Breast epithelium (tissue), 4 donors: ENCODE results near the gene NMUR2. TPM values are rescaled to one million over a fixed set of nuclear protein-coding genes. Genes with fewer than 3 reads are reported as not detected.

ENCODE experiments used
- DNase-seq, 2 donors: peaks; one replicate each; pipeline ENCODE4 v3.0.0-alpha.2; 2019; ENCODE audit warnings: low spot score in 2 of 2
- H3K27ac ChIP-seq, 2 donors: fragments of 200-600 bp; sonication (generic) in 1 of 2; one replicate each; pipeline ENCODE4 v1.5.1; 2016 to 2019; ENCODE audit warnings: mild to moderate bottlenecking in 1 of 2
- H3K27me3 ChIP-seq, 2 donors: fragments of 200-600 bp; sonication (generic) in 1 of 2; one replicate each; pipeline versions ENCODE4 v1.5.1 to v1.6.0; 2017 to 2019; ENCODE audit warnings: control low read depth in 1 of 2, mild to moderate bottlenecking in 1 of 2
- H3K36me3 ChIP-seq: fragments of 200-600 bp; one replicate; pipeline ENCODE4 v1.5.1; 2019
- H3K4me1 ChIP-seq, 2 donors: fragments of 200-600 bp; sonication (generic); one replicate each; pipeline ENCODE4 v1.5.1; 2016 to 2019; ENCODE audit warnings: control low read depth in 1 of 2
- H3K4me3 ChIP-seq, 3 donors: fragments of 200-600 bp; sonication (generic); 1 replicate in 2 of 3; 2 replicates in 1 of 3; pipeline ENCODE4 v1.5.1; 2016 to 2019; ENCODE audit warnings: mild to moderate bottlenecking in 3 of 3, moderate library complexity in 2 of 3
- H3K9me3 ChIP-seq, 2 donors: fragments of 200-600 bp; sonication (generic) in 1 of 2; one replicate each; pipeline ENCODE4 v1.5.1; 2016 to 2019; ENCODE audit warnings: control low read depth in 1 of 2
- POLR2A ChIP-seq: fragments of 450-650 bp; IDR thresholded peaks from one replicate; pipeline ENCODE4 v1.6.1; 2016; ENCODE audit warnings: antibody characterized with exemption, mild to moderate bottlenecking, moderate library complexity
- POLR2AphosphoS5 ChIP-seq, 3 donors: sonication (generic); formaldehyde crosslinking; IDR thresholded peaks; one replicate each; pipeline ENCODE4 v1.6.1; 2017; ENCODE audit warnings: antibody characterized with exemption in 3 of 3
- intact Hi-C: fragments of 100-400 bp; cut with DNase I; formaldehyde crosslinking; loops from one replicate; pipeline ENCODE4 v1.15.1; 2023; ENCODE audit warnings: low total_unique reads
- total RNA-seq, 3 donors: library from RNA; depleted of rRNA; stranded (reverse); fragments of >200 nt; gene quantifications; one replicate each; pipeline ENCODE4 v1.1.0, GENCODE V29; 2016
- TF ChIP-seq, protein P1 (sequence below), 3 donors: fragments of 450-650 bp; IDR thresholded peaks; one replicate each; pipeline ENCODE4 v1.5.1; 2016 to 2017; ENCODE audit warnings: antibody characterized with exemption in 3 of 3, mild to moderate bottlenecking in 3 of 3, moderate library complexity in 3 of 3

Gene NMUR2
- total RNA-seq, 3 donors from 2014 or later: 0.33 TPM; not detected in 2

DNA sequence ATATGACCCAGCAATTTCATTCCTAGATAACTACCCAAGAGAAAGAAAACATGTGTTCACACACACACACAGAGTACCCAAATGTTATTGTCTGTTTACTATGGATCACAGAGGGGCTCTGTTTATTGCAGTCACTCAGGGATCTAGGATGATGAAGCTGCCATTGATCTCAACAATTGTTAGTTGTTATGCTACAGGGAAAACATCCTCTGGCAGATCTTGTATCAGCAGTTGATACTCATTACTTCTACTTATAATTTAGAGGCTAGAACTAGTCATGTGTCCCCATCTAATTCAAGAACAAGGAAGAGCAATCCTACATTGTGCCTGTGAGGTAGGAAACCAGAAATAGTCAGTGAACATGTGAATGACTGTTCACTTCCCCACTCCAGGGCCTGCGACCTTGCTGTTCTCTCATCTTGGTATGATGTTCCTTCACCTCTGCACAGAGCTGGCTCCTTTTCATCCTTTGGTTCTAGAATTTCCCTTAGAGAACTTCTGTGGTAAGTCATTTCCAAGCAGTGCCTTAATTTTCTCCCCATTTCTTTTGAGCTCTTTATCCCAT lies 30.3 kb downstream of the NMUR2 start:
- no peak overlapping the region for H3K27ac ChIP-seq
- H3K4me1 ChIP-seq: no peaks in the 10 kb centered on the region
- H3K9me3 ChIP-seq: no peaks in the 10 kb centered on the region
- no peaks in the 10 kb centered on the region for H3K36me3 ChIP-seq
- TF ChIP-seq POLR2AphosphoS5 (IDR thresholded peaks at IDR 0.05) (no peak), POLR2A (no peak)
- TF ChIP-seq, protein P1, sequence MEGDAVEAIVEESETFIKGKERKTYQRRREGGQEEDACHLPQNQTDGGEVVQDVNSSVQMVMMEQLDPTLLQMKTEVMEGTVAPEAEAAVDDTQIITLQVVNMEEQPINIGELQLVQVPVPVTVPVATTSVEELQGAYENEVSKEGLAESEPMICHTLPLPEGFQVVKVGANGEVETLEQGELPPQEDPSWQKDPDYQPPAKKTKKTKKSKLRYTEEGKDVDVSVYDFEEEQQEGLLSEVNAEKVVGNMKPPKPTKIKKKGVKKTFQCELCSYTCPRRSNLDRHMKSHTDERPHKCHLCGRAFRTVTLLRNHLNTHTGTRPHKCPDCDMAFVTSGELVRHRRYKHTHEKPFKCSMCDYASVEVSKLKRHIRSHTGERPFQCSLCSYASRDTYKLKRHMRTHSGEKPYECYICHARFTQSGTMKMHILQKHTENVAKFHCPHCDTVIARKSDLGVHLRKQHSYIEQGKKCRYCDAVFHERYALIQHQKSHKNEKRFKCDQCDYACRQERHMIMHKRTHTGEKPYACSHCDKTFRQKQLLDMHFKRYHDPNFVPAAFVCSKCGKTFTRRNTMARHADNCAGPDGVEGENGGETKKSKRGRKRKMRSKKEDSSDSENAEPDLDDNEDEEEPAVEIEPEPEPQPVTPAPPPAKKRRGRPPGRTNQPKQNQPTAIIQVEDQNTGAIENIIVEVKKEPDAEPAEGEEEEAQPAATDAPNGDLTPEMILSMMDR (IDR thresholded peaks at IDR 0.05): no peak
- no peak for DNase-seq
- intact Hi-C loops: no loop called here
- no peak overlapping the region for H3K4me3 ChIP-seq
- no peaks in the 10 kb centered on the region for H3K27me3 ChIP-seq

DNA sequence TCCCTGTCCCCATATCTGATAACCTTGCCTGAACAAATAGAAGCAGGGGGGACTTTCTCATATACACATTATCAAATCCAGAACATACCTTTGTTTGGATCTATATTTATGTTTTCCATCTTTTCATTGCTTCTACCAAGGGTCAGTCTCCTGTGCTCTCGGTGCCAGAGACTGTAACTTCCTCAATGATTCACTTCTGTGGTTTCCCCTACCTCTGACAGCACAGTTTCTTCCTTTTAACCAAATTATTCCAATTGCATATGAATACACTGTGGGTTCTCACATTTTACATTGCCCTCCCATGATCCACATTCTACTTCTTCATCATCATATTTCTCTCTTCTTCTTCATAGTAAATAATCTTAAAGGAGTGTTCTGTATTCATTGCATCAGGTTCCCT lies 32.2 kb downstream of the NMUR2 start:
- DNase-seq: no peak
- intact Hi-C loops: no loop called here

DNA sequence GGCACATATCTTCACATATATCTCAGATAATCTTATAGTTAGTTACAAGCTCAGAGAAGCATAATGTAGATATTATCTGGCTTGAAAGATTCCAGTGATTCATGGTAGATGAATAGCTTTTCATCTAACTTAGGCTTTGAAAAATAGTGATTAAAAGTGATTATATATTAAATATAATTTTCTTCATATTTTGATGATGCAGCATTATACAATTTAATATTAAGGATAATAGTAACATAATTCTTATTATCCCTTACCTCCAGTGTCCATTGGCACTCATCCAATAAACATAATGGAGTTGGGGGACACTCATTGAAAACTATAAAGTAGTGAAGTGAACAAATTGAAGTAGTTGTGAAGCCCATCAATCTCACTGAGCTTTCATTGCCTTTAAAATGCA lies 35.8 kb downstream of the NMUR2 start:
- H3K9me3 ChIP-seq: no peaks in the 10 kb centered on the region
- TF ChIP-seq POLR2A (no peak), POLR2AphosphoS5 (IDR thresholded peaks at IDR 0.05) (no peak)
- no peak overlapping the region for H3K27ac ChIP-seq
- no peak for DNase-seq
- H3K27me3 ChIP-seq: no peaks in the 10 kb centered on the region
- intact Hi-C loops: no loop called here
- H3K4me1 ChIP-seq: no peaks in the 10 kb centered on the region
- no peak overlapping the region for H3K4me3 ChIP-seq
- no peaks in the 10 kb centered on the region for H3K36me3 ChIP-seq

More for the DNA sequence above, 32.2 kb downstream of the NMUR2 start:
- Histone ChIP-seq H3K27ac (no peak overlapping the region), H3K4me1 (no peaks in the 10 kb centered on the region), H3K27me3 (no peaks in the 10 kb centered on the region), H3K9me3 (no peaks in the 10 kb centered on the region), H3K36me3 (no peaks in the 10 kb centered on the region), H3K4me3 (no peak overlapping the region)
- TF ChIP-seq POLR2A (no peak), POLR2AphosphoS5 (IDR thresholded peaks at IDR 0.05) (no peak)
- TF ChIP-seq, protein P1 (IDR thresholded peaks at IDR 0.05): no peak

DNA sequence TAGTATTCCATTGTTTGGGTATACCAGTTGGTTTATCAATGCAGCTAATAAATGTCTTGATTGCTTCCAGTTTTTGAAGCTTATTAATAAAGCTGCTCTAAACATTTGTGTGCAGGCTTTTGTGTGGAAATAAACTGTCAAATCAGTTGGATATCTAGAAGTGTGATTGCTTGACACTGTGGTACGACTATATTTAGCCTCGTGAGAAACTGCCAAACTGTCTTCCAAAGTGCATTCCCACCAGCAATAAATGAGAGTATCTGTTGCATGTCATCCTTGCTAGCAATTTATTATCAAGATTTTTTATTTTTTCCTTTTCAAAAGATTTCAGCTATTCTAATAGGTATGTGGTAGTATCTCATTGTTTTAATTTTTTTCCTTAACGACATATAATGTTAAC lies 37.5 kb downstream of the NMUR2 start:
- TF ChIP-seq POLR2AphosphoS5 (IDR thresholded peaks at IDR 0.05) (no peak), POLR2A (no peak)
- TF ChIP-seq, protein P1 (IDR thresholded peaks at IDR 0.05): no peak
- H3K27ac ChIP-seq: no peak overlapping the region
- H3K4me3 ChIP-seq: no peak overlapping the region
- no peak for DNase-seq
- no peaks in the 10 kb centered on the region for H3K27me3 ChIP-seq
- no peaks in the 10 kb centered on the region for H3K4me1 ChIP-seq
- no peaks in the 10 kb centered on the region for H3K9me3 ChIP-seq
- H3K36me3 ChIP-seq: no peaks in the 10 kb centered on the region
- intact Hi-C loops: no loop called here

DNA sequence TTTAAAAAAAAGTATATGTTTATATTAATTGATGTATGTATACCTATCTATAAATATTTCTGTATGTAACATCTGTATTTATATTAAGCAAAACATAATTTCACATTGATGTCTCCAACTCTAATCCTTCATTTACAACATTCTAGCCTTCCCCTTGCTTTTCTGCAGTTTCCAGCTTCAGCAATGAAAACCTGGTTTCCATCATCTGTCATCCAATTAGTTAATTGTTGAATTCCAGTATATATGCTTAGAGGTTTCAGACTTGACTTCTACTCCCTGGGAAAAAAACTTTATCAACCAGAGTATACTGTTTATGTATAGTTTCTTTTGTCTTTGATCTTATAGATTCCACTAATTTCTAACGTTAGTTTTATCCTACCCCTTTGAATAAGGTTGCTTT lies 38.4 kb downstream of the NMUR2 start:
- Histone ChIP-seq H3K27ac (no peak overlapping the region), H3K4me3 (no peak overlapping the region), H3K27me3 (no peaks in the 10 kb centered on the region), H3K4me1 (no peaks in the 10 kb centered on the region), H3K9me3 (no peaks in the 10 kb centered on the region), H3K36me3 (no peaks in the 10 kb centered on the region)
- TF ChIP-seq POLR2A: no peak
- TF ChIP-seq POLR2AphosphoS5 (IDR thresholded peaks at IDR 0.05): no peak
- TF ChIP-seq, protein P1 (IDR thresholded peaks at IDR 0.05): no peak
- DNase-seq: no peak
- intact Hi-C loops: no loop called here

DNA sequence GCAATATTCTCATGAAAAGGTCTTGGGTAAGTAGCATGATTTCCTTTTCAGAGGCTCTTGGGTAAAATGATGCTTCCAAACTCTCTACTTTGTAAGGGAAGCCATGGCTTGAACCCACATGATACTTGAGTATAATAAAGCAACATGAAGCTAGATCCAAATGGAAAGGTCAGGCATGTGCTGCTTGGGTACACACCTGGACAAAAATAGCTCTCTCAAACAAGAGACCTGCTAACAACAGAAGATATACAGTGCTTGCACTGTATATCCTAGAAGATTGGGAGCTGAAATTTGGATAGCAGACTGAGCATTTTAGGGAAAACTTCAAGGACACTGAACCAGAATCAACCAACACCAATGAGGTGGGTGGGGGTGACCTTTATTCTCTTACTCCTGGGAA lies 40.2 kb downstream of the NMUR2 start:
- TF ChIP-seq POLR2A (no peak), POLR2AphosphoS5 (IDR thresholded peaks at IDR 0.05) (no peak)
- TF ChIP-seq, protein P1 (IDR thresholded peaks at IDR 0.05): no peak
- DNase-seq: no peak
- Histone ChIP-seq H3K4me1 (no peaks in the 10 kb centered on the region), H3K27ac (no peak overlapping the region), H3K9me3 (no peaks in the 10 kb centered on the region), H3K4me3 (no peak overlapping the region), H3K27me3 (no peaks in the 10 kb centered on the region), H3K36me3 (no peaks in the 10 kb centered on the region)
- intact Hi-C loops: no loop called here
